GM12892 (cell line): Measurements from ENCODE around the gene NFE2L3.
"Not testable (repeated sequence)": the region's sequence is repeated elsewhere in the genome, so short reads cannot be mapped to it uniquely, and the experiment has no call there.

Source experiments
- DNase-seq: peaks from one replicate; pipeline ENCODE4 v3.0.0; 2011; ENCODE audit not compliant: insufficient read length
- FAIRE-seq: peaks from 2 replicates; lab custom pipeline; 2011; peaks lifted over from hg19 to GRCh38; lab: Jason Lieb, UNC
- POLR2A ChIP-seq: IDR thresholded peaks from 2 replicates; pipeline ENCODE4 v1.6.1; 2011; ENCODE audit warnings: low read depth, low read length, control low read depth
- POLR2AphosphoS5 ChIP-seq: IDR thresholded peaks from 2 replicates; pipeline ENCODE4 v1.6.1; 2011; ENCODE audit warnings: low read depth, low read length, control low read depth
- TAF1 ChIP-seq: IDR thresholded peaks from 2 replicates; pipeline ENCODE4 v1.6.1; 2011; ENCODE audit warnings: low read depth, mild to moderate bottlenecking, control low read depth, low read length, borderline replicate concordance

Gene NFE2L3

DNA sequence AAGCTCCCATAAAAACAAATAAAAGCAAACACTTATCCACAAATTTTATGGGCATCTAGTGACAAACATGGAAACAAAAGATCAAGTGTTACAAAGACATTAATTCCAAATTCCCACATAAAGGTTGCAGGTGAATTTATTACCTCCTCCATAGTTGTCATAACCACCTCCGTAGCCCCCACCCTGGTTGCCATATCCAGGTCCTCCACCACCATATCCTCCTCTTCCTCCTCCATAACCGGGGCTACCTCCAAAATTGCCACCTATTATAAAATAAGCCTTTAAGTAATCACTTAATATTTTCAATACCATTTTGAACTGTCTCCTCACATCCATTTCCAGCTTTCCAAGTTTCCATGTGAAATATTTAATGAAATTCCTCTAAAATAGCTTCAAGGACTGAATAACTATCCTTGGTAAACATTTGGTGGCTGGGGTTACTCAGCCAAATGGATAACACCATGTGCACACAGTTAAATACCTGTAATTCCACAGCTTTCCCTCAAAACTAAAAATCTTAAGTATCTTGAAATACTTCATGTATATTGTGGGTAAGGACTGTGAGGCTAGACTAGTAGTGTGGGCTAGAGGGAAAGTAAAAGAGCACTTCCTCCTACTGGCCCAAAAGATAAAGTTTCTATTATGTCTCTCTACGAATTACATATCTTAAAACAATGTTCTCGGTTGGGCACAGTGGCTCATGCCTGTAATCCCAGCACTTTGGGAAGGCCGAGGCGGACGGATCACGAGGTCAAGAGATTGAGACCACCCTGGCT is 41.6 kb downstream of the NFE2L3 start:
- TF ChIP-seq POLR2AphosphoS5, result no peak
- TF ChIP-seq POLR2A, result 0 out of 2 replicates have a peak, but pooled peaks have one; percentile 1
- FAIRE-seq, result no peak
- DNase-seq, result no peak

DNA sequence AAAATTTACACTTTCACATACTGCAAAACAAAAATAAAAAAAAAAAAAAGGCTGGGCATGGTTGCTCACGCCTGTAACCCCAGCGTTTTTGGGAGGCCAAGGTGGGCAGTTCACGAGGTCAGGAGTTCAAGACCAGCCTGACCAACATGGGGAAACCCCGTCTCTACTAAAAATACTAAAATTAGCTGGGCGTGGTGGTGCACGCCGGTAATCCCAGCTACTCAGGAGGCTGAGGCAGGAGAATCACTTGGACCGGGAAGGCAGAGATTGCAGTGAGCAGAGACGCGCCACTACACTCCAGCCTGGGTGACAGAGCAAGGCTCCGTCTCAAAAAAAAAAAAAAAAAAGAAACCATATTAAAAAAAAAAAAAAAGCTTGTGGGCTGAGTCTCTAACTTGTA is 42.8 kb downstream of the NFE2L3 start:
- not testable (repeated sequence) for FAIRE-seq, DNase-seq

DNA sequence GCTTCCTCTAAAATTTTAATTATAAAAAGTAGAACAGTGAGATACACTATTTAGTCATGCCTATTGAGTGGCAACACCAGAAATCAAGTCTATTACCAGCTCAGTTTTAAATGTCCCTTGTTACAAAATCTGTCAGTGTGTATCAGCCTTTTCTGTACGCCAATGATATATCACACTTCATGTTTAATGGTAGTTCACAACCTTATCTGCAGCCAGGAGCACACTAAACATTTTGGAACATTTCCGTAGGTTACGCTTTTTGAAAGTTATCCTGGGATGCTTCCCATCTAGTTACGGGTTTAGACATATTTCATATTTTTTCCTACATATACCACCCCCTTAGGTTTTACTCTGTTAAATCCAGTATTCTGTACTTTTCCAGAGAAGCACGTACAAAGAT is 43.2 kb downstream of the NFE2L3 start:
- DNase-seq (no peak), FAIRE-seq (no peak)
- TF ChIP-seq POLR2A, result no peak
- TF ChIP-seq POLR2AphosphoS5, result peak; percentile 44; the same call in 1 of the 2 replicates
- no peak for TF ChIP-seq TAF1

DNA sequence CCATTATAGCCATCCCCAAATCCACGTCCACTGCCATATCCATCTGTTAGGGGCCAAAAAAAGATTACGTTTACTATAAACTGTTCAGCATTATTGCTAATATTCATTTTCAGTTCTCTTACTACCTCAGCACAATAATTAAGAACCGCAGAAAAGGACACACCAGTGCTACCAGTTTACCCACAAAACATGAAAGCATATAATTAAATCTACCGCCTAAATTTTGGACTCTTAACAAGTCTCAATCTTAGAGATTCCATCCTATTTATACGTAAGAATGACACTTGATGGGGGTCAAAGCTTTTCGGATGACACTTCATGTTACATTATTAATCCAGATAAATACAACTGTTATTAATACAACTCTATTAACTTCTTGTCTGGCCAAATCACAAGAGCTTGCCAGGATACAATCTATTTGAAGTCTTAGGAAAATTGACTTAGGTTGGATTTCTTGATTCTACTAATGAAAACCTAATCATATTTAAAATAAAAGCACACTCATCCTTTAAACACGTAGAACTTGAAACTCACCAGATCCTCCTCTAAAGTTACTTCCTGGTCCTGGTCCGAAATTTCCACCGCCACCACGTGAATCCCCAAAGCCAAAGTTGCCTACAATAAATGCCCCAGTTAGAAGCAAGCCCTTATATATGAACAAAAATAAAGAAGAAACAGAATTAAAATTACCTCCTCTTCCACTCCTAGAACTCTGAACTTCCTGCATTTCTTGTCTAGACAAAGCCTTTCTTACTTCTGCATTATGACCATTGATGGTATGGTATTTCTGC is 44.1 kb downstream of the NFE2L3 start:
- peak; percentile 21; the same call in 1 of the 2 replicates for TF ChIP-seq POLR2AphosphoS5
- TF ChIP-seq TAF1, result no peak
- TF ChIP-seq POLR2A, result 0 out of 2 replicates have a peak, but pooled peaks have one; percentile 13
- DNase-seq, result no peak
- no peak for FAIRE-seq

DNA sequence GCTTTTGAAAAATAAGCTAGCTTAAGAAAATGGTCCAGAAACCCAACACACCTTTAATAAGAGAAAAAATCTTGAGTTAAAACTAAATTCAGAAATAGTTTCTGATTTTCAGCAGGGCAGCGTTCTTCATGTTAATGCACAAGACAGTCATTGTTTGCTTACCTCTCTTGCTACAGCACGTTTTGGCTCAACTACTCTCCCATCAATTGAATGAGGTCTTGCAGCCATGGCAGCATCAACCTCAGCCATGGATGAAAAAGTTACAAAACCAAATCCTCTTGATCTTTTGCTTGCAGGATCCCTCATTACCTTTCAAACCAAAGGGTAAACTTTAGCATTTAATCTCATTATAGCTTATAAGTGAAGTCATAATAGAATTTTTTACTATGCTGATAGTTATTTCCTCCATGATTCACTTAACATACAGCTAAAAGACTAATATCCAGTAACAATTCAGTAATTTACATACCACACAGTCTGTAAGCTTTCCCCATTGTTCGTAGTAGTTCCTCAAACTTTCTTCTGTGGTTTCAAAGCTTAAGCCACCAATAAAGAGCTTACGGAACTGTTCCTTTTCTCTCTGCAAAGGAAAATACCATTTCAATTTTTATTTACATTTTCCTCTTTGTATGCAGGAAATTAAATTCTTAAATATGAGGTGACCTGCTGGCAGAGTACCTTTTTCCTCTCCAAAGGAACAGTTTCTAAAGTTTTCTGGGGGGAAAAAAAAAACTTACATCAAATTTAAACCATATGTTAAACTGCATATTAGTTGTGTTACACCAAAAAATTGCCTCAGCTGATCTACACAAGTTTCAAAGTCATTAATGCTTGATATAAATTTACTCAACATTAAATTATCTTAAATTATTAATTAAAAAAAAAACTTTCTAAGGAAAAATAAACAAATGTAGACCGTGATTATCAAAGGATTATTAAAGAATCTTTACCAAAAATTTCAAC is 45.4 kb downstream of the NFE2L3 start:
- DNase-seq (no peak), FAIRE-seq (no peak)
- peak; percentile 61; the same call in 1 of the 2 replicates for TF ChIP-seq POLR2AphosphoS5
- no peak for TF ChIP-seq TAF1
- TF ChIP-seq POLR2A, result peak; percentile 44; the same call in 1 of the 2 replicates

DNA sequence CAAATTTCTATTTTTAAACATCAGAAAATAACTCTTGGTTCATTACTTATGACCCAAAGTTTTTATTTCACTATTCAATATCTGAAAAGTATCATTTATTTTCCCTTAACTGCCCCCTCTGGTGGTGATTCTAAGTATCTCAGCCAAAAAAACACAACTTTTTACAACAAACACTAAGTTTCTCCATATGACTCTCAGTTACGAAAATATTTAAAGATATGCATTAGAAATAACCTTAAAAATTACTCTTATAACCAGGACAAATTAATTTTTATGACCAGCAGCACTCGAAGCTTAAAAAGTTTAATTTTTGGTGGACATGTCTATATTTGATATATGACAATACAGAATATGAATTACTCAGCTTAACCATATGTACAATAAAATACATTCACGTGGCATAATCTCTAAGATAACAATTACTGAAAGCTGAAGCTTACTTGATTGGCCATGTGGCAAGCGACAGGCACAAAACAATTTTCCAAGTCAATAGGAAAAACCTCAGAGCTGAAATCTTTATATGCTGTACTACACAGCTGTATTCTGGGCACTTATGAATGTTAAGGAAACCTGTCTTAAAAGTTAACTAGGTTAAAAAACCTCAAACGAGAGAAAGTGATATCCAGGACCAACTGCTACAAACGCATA is 46.3 kb downstream of the NFE2L3 start:
- DNase-seq, result no peak
- TF ChIP-seq POLR2A (peak; percentile 42; the same call in 1 of the 2 replicates), POLR2AphosphoS5 (no peak)
- no peak for FAIRE-seq

DNA sequence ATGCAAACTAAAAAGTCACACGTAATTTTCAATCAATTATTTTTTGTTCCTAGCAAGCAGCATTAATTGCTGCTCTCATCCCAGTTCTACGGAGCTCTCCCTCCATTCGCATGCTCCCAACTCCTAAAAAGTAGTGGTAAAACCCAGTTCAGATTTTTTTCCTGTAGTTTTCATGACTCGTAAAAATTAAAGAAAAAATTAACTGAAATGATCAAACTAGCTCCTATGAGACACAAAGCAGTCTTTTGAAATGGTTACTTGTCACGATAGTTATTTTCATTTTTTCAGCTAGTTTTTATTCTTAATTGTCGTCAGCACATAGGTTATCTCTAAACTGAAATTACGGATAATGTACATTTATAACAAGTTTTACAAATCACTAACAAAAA is 46.8 kb downstream of the NFE2L3 start:
- no peak for TF ChIP-seq POLR2A
- TF ChIP-seq TAF1, result no peak
- TF ChIP-seq POLR2AphosphoS5, result 0 out of 2 replicates have a peak, but pooled peaks have one; percentile 16
- FAIRE-seq, result no peak
- DNase-seq, result no peak

DNA sequence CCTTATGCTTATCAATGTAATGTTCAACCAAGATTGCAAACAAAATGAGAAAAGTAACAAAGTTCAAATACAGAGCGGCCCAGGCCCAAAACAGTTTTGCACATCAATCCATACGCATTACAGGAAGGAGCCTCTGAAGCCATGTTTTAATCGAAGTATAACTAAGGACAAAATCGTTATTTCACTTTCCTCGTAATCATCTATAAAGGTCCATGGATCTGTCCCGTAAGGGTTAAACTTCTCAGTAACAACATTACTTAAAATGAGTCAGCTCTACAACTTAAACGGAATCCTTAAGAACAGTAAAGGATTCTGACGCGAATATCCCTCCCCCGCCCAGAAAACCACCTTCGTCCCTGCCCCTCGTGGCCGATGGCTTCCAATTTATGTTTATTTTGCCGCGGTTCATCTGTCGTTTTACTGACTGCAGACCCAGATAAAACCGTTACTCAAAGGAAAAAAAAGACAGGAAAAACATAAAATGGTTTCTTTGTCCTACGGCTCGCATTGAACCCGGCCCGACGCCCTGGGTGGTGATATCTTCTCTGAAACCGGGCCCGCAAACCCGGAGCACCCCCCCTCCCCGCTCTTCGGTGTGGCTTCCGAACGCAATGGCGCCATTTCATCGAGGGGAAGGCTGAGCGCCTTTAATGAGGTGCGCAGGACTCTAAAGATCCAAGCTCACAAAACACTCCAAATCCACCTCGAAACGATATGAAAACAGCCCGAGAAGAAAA is 47.5 kb downstream of the NFE2L3 start:
- FAIRE-seq (no peak), DNase-seq (no peak)
- no peak for TF ChIP-seq POLR2A
- no peak; the same call in 1 of the 2 replicates for TF ChIP-seq POLR2AphosphoS5
- peak; percentile 6; the same call in 1 of the 2 replicates for TF ChIP-seq TAF1

DNA sequence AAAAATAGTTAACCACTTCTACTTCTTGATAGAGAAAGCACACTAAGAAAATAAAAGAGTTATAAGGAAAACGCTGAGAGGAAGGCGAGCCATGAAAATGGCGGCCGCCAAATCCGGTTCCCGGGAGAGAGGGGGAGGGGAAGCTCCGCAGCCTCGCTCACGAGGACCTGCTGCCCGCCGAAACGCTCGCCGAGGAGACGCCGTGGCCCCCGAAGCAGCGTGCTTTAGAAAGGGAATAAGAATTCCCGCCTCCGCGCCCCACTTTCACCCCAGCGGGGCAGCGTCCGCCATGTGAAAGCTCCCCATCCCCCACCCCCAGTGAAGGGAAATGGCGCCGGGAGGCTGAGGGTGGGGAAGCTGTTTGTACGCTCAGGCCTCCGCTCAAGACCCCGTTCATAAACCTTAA is 48.0 kb downstream of the NFE2L3 start:
- peak; percentile 14 for DNase-seq
- FAIRE-seq, result no peak
- TF ChIP-seq POLR2A, result no peak; the same call in 1 of the 2 replicates
- TF ChIP-seq TAF1, result no peak
- TF ChIP-seq POLR2AphosphoS5, result no peak

DNA sequence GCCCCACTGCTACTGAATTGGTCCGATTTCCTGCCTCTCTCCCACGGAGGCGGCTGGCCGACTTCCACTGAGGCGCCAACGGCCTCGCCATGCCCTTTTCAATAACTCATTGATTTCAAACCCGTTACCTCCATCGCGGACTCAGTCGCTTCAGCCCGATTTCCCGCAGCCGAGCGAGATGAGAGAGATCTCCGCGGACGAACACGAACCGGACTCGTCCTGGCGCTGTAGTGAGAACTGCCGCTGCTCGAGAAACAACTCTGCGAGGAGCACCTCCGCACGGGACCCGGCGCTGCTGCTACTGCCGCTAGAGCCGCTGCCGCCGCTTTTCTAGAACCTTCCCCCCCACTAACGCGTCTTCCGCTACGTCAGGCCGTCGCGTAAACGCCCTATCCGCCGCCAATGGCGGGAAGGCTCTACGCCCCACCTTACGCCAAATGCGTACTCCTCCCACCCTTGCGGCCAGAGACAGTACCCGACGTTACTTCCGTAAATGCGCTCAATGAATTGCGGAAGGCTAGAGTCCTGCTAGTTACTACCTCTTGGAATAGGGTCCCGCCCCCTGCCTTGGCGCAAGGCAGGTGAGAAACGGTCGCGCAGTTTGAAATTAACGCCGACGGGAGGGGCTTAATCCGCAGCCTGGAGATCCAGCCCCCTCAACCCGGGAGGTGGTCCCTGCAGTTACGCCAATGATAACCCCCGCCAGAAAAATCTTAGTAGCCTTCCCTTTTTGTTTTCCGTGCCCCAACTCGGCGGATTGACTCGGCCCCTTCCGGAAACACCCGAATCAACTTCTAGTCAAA is 48.6 kb downstream of the NFE2L3 start, which contains the start of gene HNRNPA2B1:
TSS of gene HNRNPA2B1 (minus strand) at position 303 of the 803 bp plus-strand sequence. CDS start at position 134, 169 bp downstream.
- DNase-seq, result peak; percentile 48
- TF ChIP-seq POLR2A (peak; percentile 100), POLR2AphosphoS5 (peak; percentile 100), TAF1 (peak; percentile 97)
- peak; percentile 98 for FAIRE-seq
